GM18526 (cell line): ENCODE measurements around the gene COL18A1.

Source experiments
- POLR2A ChIP-seq: IDR thresholded peaks from 3 replicates; pipeline ENCODE4 v1.6.1; 2011; ENCODE audit not compliant: insufficient read length; ENCODE audit errors: extremely low read depth

The COL18A1 gene

DNA sequence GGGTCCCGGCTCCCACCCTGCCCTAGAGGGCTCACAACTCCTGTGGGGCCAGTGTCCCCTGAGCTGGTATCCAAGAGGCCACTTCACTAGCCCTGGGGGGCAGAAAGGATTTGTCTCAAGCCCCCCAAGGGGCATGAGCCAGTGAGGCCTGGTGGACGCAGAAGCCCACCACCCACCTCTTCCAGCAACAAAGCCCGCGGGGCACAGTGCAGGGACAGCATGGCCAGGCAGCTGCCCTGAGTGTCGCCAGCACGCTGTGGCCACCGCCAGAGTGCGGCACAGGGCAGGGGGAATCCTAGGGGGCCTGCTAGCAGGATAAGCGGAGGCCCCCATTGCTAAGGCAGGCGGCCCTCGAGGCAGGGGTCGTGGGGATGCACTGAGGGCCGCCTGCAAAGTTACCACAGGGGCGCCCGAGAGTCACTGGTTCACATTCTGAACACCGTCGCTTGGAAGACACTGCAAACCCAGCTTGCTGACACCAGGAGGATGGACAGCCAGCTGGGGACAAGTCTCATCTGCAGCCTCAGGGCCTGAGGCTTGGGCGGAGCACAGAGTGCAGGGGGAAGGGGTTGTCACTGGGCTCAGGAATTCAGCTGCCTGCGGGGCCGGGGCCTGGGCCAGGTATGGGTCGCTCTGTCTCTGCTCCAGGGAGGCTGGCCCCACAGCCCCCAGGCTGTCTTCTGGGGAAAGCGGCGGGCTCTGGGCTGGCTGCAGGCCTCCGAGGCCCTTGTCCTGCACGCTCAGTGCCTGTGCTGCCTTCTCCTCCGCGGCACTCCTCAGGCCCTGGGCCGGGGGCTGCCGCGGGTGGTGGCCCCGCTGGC is 110.5 kb downstream of the COL18A1 start:
- no peak for TF ChIP-seq POLR2A

DNA sequence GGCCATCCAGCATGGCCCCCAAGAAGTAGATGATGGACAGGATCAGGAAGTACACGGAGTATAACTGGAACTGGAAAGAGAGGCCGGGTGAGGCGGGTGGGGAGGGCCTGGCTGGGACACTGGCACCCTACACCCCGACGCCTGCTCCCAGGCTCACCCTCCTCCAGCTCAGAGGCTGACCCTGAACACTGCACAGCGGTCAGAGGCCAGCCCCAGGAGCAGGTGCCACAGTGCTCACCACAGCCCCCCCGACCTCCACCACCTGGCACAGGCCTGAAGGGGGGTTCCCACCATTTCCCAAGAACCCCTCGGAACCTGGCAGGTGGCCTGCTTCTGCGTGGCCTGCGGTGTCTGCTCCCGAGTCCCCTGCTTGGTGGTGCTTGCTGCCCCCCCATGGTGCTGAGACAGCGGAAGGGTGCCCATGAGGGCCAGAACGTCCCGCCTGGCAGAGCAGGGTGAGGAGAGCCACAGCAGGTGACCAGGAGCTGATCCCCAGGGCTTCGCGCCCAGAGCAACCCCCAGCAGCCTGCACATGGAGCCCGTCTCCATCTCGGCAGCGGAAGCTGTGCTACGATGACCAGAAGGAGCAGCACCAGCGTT is 111.2 kb downstream of the COL18A1 start:
- no peak for TF ChIP-seq POLR2A

- TF ChIP-seq POLR2A = no peak
These were observed 111.7 kb downstream of the COL18A1 start for GRCh38 chr21:45516671-45517151.

GRCh38 chr21:45517249-45518065 is 112.5 kb downstream of the COL18A1 start:
- TF ChIP-seq POLR2A = no peak

GRCh38 chr21:45518742-45519141 is 113.8 kb downstream of the COL18A1 start:
- TF ChIP-seq POLR2A = no peak

GRCh38 chr21:45519182-45519581 is 114.2 kb downstream of the COL18A1 start:
- TF ChIP-seq POLR2A = no peak

GRCh38 chr21:45521241-45521640 is 116.3 kb downstream of the COL18A1 start:
- TF ChIP-seq POLR2A = no peak

DNA sequence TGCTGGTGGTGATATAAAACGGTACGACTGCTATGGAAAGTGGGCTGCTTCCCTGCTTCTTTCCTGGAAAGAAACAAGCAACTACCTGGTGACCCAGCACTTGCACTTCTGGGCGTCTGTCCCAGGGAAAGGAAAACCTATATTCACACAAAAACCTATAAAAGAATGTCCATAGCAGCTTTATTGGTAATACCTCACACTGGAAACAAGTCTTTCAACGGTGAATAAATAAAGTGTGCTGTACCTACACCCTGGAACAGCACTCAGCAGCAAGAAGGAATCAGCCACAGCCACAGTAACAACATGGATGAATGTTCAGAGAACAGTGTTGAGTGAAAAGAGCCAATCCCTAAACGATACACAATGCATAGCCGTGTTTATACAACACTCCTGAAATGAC is 117.4 kb downstream of the COL18A1 start:
- no peak for TF ChIP-seq POLR2A

GRCh38 chr21:45522986-45523385 is 118.0 kb downstream of the COL18A1 start:
- TF ChIP-seq POLR2A = no peak

DNA sequence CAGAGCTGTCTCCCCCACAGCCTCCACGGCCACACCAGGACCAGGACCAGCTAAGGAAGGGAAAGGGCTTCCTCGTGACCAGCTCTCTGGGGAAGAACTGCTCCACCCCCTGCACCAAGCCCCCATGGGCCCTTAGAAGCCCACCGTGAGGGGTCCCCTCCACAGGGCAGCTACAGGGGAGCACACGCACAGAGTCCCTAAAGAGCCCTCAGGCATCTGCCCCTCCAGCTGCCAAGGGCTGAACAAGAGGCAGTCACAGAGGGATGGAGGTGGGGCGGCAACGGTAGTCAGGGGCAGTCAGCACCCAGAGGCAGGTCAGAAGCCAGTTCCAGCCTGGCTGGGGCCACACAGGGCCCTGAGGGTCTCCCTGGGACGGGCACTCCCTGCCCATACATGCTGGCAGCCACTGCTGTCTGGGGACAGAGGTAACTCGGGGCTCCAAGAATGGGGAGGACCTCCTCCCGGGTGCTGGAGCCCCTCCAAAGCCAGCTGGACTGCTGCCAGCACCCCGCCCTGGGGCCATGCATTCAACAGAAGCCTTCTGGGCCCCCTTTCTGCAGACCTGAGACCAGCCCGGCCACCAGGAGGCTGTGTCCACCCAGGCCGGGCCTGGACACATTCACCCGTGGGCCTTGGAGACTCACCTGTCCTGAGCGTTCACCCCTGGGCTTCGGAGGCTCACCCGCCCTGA is 118.6 kb downstream of the COL18A1 start:
- no peak for TF ChIP-seq POLR2A

DNA sequence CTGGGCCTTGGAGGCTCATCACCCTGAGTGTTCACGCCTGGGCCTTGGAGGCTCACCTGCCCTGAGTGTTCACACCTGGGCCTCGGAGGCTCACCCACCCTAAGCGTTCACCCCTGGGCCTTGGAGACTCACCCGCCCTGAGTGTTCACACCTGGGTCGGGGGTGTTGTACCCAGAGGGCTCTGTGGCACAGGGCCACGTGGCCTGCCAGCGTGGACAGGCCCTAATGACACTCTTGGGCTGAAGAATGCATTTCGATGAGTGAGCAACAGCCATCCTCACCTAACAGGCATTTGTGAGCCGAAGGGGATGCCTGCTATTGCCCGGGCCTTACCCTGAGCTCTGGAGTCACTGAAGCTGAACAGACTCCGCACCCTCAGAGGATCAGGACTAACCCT is 119.8 kb downstream of the COL18A1 start:
- no peak for TF ChIP-seq POLR2A

- no peak for TF ChIP-seq POLR2A
These were observed 120.4 kb downstream of the COL18A1 start for GRCh38 chr21:45525153-45525909.

GRCh38 chr21:45525910-45526306 is 120.9 kb downstream of the COL18A1 start:
- no peak for TF ChIP-seq POLR2A

DNA sequence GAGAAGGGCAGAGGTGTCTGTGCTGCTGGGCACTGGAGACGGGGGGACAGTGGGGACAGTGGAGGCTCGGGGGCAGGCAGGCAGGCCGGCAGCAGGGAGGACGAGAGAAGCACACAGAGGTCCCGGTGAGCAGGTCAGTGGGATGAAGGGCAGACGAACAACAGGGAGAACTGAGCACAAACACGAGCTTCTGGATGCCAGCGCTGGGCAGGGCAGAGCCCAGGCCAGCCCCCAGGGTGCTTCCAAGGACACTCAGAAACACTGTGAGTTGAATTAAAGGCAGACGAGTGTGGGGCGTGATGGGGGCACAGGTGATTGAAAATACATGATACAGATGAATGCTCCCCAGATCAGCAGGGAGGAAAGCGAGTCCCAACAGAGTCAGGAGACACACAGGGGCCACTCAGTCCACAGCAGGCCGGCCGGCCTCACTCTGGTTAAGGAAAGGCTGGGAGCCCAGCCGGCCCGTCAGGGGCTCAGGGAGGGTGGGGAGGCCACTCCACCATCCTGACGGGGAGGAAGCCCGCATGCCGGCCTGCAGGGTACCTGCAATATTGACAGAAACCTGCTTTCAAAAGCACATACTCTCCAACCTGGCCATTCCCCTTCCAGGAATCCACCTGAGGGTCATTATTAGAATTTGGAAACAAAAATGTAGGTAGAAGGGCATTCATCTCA is 123.2 kb downstream of the COL18A1 start:
- no peak for TF ChIP-seq POLR2A
